OCI-LY1 (cell line): Measurements from ENCODE around the gene TLE5.

Source experiments
- H2AFZ ChIP-seq: fragments of 200-600 bp; sonication (generic), shearing (Covaris generic); 2 replicates; pipeline ENCODE4 v1.6.0; 2014; ENCODE audit warnings: antibody characterized with exemption, mild to moderate bottlenecking, low read length
- H3F3A ChIP-seq: fragments of 200-600 bp; sonication (generic), shearing (Covaris generic); 2 replicates; pipeline ENCODE4 v1.6.0; 2014; ENCODE audit warnings: mild to moderate bottlenecking, antibody characterized with exemption, low read length, moderate library complexity; ENCODE audit not compliant: insufficient read depth
- H3K27ac ChIP-seq: fragments of 200-600 bp; sonication (generic); 2 replicates; pipeline ENCODE4 v1.5.1; 2014; ENCODE audit warnings: low read length, mixed run types, mild to moderate bottlenecking, low read depth; ENCODE audit not compliant: poor library complexity, severe bottlenecking
- H3K27me3 ChIP-seq: fragments of 200-600 bp; sonication (generic); 2 replicates; pipeline ENCODE4 v1.6.0; 2014; ENCODE audit warnings: antibody characterized with exemption, mild to moderate bottlenecking, low read length, moderate library complexity; ENCODE audit not compliant: insufficient read depth
- H3K36me3 ChIP-seq: fragments of 200-600 bp; sonication (generic); 2 replicates; pipeline ENCODE4 v1.6.1; 2014; ENCODE audit warnings: mild to moderate bottlenecking, antibody characterized with exemption, low read length, moderate library complexity, mixed read lengths; ENCODE audit not compliant: insufficient read depth
- H3K4me1 ChIP-seq: fragments of 200-600 bp; sonication (generic); 2 replicates; pipeline ENCODE4 v1.5.1; 2014; ENCODE audit warnings: mild to moderate bottlenecking, low read length, moderate library complexity; ENCODE audit not compliant: insufficient read depth, severe bottlenecking
- H3K4me2 ChIP-seq: fragments of 200-600 bp; sonication (generic), shearing (Covaris generic); 2 replicates; pipeline ENCODE4 v1.6.1; 2014; ENCODE audit warnings: low read length
- H3K4me3 ChIP-seq: fragments of 200-600 bp; sonication (generic); 2 replicates; pipeline ENCODE4 v1.5.1; 2014; ENCODE audit warnings: low read length, low read depth, mild to moderate bottlenecking, mixed read lengths; ENCODE audit not compliant: poor library complexity, severe bottlenecking
- H3K79me2 ChIP-seq: fragments of 200-600 bp; shearing (Covaris generic); 2 replicates; pipeline ENCODE4 v1.6.1; 2016; ENCODE audit warnings: mixed run types, low read length, mixed read lengths; ENCODE audit not compliant: insufficient read depth
- H3K9ac ChIP-seq: fragments of 200-600 bp; sonication (generic), shearing (Covaris generic); 2 replicates; pipeline ENCODE4 v1.6.1; 2014; ENCODE audit warnings: mild to moderate bottlenecking, low read length, mixed read lengths
- H3K9me2 ChIP-seq: fragments of 200-600 bp; sonication (generic), shearing (Covaris generic); 2 replicates; pipeline ENCODE4 v1.6.1; 2014; ENCODE audit warnings: low read depth, mild to moderate bottlenecking, low read length, mixed read lengths
- H3K9me3 ChIP-seq: fragments of 200-600 bp; shearing (Covaris generic); 2 replicates; pipeline ENCODE4 v1.6.1; 2014; ENCODE audit warnings: low read length, mixed read lengths
- H4K20me1 ChIP-seq: fragments of 200-600 bp; sonication (generic), shearing (Covaris generic); 2 replicates; pipeline ENCODE4 v1.6.0; 2016; ENCODE audit warnings: mild to moderate bottlenecking, low read length; ENCODE audit not compliant: insufficient read depth
- CTCF ChIP-seq: fragments of 200-600 bp; sonication (generic), shearing (Covaris generic); IDR thresholded peaks from 2 replicates; pipeline ENCODE4 v1.5.1; 2017; ENCODE audit warnings: mild to moderate bottlenecking, antibody characterized with exemption, low read length, moderate library complexity, mixed read lengths
- EZH2 ChIP-seq: fragments of 200-600 bp; sonication (generic), shearing (Covaris generic); IDR thresholded peaks from 2 replicates; pipeline ENCODE4 v1.8.0; 2017; ENCODE audit warnings: borderline replicate concordance, mixed run types, mild to moderate bottlenecking, antibody characterized with exemption, low read length, moderate library complexity, mixed read lengths

The TLE5 gene

GRCh38 chr19:3034406-3034655 is 28.0 kb downstream of the TLE5 start:
- Histone ChIP-seq H3K9me2 (no peaks in the 10 kb centered on the region), H2AFZ (no peak overlapping the region), H3K27ac (no peak overlapping the region), H3K79me2 (no peaks in the 10 kb centered on the region), H3F3A (no peaks in the 10 kb centered on the region), H3K4me2 (no peak overlapping the region), H3K9me3 (no peaks in the 10 kb centered on the region), H4K20me1 (no peaks in the 10 kb centered on the region), H3K27me3 (peaks cover 27% of the 10 kb centered on the region), H3K4me3 (no peak overlapping the region), H3K4me1 (peaks cover 15% of the 10 kb centered on the region), H3K9ac (no peak overlapping the region), H3K36me3 (no peaks in the 10 kb centered on the region)
- no peak for TF ChIP-seq EZH2
- TF ChIP-seq CTCF: no peak

GRCh38 chr19:3033595-3034405 is 28.5 kb downstream of the TLE5 start:
- TF ChIP-seq CTCF: no peak
- Histone ChIP-seq H2AFZ (no peak overlapping the region), H3K79me2 (no peaks in the 10 kb centered on the region), H4K20me1 (no peaks in the 10 kb centered on the region), H3K27me3 (peaks cover 23% of the 10 kb centered on the region), H3K4me2 (no peak overlapping the region), H3K27ac (no peak overlapping the region), H3F3A (no peaks in the 10 kb centered on the region), H3K9me3 (no peaks in the 10 kb centered on the region), H3K4me1 (peaks cover 15% of the 10 kb centered on the region), H3K36me3 (no peaks in the 10 kb centered on the region), H3K4me3 (no peak overlapping the region), H3K9me2 (no peaks in the 10 kb centered on the region), H3K9ac (no peak overlapping the region)

GRCh38 chr19:3031607-3031867 is 30.8 kb downstream of the TLE5 start:
- TF ChIP-seq CTCF: no peak
- TF ChIP-seq EZH2: no peak
- H3K36me3 ChIP-seq: no peaks in the 10 kb centered on the region
- no peak overlapping the region for H2AFZ ChIP-seq
- H3K79me2 ChIP-seq: no peaks in the 10 kb centered on the region
- H3K4me1 ChIP-seq: peaks cover 15% of the 10 kb centered on the region
- no peak overlapping the region for H3K4me2 ChIP-seq
- H3F3A ChIP-seq: no peaks in the 10 kb centered on the region
- H3K9ac ChIP-seq: no peak overlapping the region
- no peaks in the 10 kb centered on the region for H4K20me1 ChIP-seq
- no peaks in the 10 kb centered on the region for H3K9me3 ChIP-seq
- H3K27ac ChIP-seq: no peak overlapping the region
- H3K4me3 ChIP-seq: no peak overlapping the region
- peaks cover 27% of the 10 kb centered on the region for H3K27me3 ChIP-seq
- no peaks in the 10 kb centered on the region for H3K9me2 ChIP-seq
